G401.6 (cell line): ENCODE results near the gene GNMT.
"Not testable (repeated sequence)": the region's sequence is repeated elsewhere in the genome, so short reads cannot be mapped to it uniquely, and the experiment has no call there.

Source experiments
- FAIRE-seq: peaks from 2 replicates; lab custom pipeline; 2012; peaks lifted over from hg19 to GRCh38; lab: Jason Lieb, UNC

The GNMT gene

GRCh38 chr6:42978487-42978838 lies 17.9 kb downstream of the GNMT start:
- FAIRE-seq, result no peak

- FAIRE-seq, result peak; percentile 58
Observed at GRCh38 chr6:42978839-42979522, 18.4 kb downstream of the GNMT start, which contains the start of gene PEX6. Gene PEX6 (minus strand): TSS chr6:42979181. CDS start chr6:42979150, 31 bp downstream.

GRCh38 chr6:42979523-42980177 lies 19.1 kb downstream of the GNMT start:
- FAIRE-seq, result no peak

- FAIRE-seq, result no peak
Observed at GRCh38 chr6:42981836-42982235, 21.3 kb downstream of the GNMT start.

- FAIRE-seq, result peak; percentile 97
Observed at GRCh38 chr6:42984001-42984923, 23.7 kb downstream of the GNMT start, which contains the start of gene PPP2R5D. Gene PPP2R5D (plus strand): TSS chr6:42984570. CDS start chr6:42984678, 108 bp downstream.

GRCh38 chr6:42984924-42985475 lies 24.4 kb downstream of the GNMT start:
- FAIRE-seq, result no peak

- FAIRE-seq, result no peak
Observed at GRCh38 chr6:42987533-42988451, 27.2 kb downstream of the GNMT start.

- FAIRE-seq, result no peak
Observed at GRCh38 chr6:42988486-42989020, 28.0 kb downstream of the GNMT start.

GRCh38 chr6:42989923-42990322 lies 29.4 kb downstream of the GNMT start:
- FAIRE-seq, result no peak

GRCh38 chr6:42993445-42993844 lies 32.9 kb downstream of the GNMT start:
- FAIRE-seq, result no peak

- FAIRE-seq, result peak; percentile 75
Observed at GRCh38 chr6:42996513-42996912, 36.0 kb downstream of the GNMT start.

GRCh38 chr6:42998205-42998604 lies 37.7 kb downstream of the GNMT start:
- FAIRE-seq, result not testable (repeated sequence)

GRCh38 chr6:43001843-43002242 lies 41.3 kb downstream of the GNMT start:
- no peak for FAIRE-seq

GRCh38 chr6:43005844-43006243 lies 45.3 kb downstream of the GNMT start:
- FAIRE-seq, result no peak

GRCh38 chr6:43006251-43006650 lies 45.7 kb downstream of the GNMT start:
- no peak for FAIRE-seq

- FAIRE-seq, result no peak
Observed at GRCh38 chr6:43007126-43007525, 46.6 kb downstream of the GNMT start.

GRCh38 chr6:43009124-43009523 lies 48.6 kb downstream of the GNMT start:
- no peak for FAIRE-seq

GRCh38 chr6:43011207-43011606 lies 50.7 kb downstream of the GNMT start:
- no peak for FAIRE-seq

- FAIRE-seq, result no peak
Observed at GRCh38 chr6:43012364-43012763, 51.8 kb downstream of the GNMT start.

GRCh38 chr6:43013097-43013842 lies 52.7 kb downstream of the GNMT start:
- FAIRE-seq, result no peak
